ENCODE measurements around the gene KIF24.

GRCh38 chr9:34376596-34377403 is 47.7 kb upstream of the KIF24 start, which contains the start of gene MYORG:
- peak; percentile 75 for TF ChIP-seq ZEB2 (tag by site-specific recombination; IDR thresholded peaks at IDR 0.05)
- TF ChIP-seq CTCF (tag by site-specific recombination; IDR thresholded peaks at IDR 0.05): no peak
- TF ChIP-seq, protein P1, sequence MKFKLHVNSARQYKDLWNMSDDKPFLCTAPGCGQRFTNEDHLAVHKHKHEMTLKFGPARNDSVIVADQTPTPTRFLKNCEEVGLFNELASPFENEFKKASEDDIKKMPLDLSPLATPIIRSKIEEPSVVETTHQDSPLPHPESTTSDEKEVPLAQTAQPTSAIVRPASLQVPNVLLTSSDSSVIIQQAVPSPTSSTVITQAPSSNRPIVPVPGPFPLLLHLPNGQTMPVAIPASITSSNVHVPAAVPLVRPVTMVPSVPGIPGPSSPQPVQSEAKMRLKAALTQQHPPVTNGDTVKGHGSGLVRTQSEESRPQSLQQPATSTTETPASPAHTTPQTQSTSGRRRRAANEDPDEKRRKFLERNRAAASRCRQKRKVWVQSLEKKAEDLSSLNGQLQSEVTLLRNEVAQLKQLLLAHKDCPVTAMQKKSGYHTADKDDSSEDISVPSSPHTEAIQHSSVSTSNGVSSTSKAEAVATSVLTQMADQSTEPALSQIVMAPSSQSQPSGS (tag by site-specific recombination; IDR thresholded peaks at IDR 0.05; ENCODE audit: low read depth): no peak
- no peak for TF ChIP-seq ZNF549 (tag by site-specific recombination; IDR thresholded peaks at IDR 0.05)
